ENCODE data around the gene CAPN1. TPM values are rescaled to one million over a fixed set of nuclear protein-coding genes. Genes with fewer than 3 reads are reported as not detected.

CAPN1 gene
- total and polyA plus RNA-seq, 9 of the 15 experiments (the other 6 are each of a cell fraction or from before 2014, with no cell fraction given): 3.5 to 199 (median 61.6) TPM

GRCh38 chr11:65170058-65170534, 11.6 kb upstream of the CAPN1 start, which contains the start of gene SPDYC (continued):
- TF ChIP-seq, protein P1, sequence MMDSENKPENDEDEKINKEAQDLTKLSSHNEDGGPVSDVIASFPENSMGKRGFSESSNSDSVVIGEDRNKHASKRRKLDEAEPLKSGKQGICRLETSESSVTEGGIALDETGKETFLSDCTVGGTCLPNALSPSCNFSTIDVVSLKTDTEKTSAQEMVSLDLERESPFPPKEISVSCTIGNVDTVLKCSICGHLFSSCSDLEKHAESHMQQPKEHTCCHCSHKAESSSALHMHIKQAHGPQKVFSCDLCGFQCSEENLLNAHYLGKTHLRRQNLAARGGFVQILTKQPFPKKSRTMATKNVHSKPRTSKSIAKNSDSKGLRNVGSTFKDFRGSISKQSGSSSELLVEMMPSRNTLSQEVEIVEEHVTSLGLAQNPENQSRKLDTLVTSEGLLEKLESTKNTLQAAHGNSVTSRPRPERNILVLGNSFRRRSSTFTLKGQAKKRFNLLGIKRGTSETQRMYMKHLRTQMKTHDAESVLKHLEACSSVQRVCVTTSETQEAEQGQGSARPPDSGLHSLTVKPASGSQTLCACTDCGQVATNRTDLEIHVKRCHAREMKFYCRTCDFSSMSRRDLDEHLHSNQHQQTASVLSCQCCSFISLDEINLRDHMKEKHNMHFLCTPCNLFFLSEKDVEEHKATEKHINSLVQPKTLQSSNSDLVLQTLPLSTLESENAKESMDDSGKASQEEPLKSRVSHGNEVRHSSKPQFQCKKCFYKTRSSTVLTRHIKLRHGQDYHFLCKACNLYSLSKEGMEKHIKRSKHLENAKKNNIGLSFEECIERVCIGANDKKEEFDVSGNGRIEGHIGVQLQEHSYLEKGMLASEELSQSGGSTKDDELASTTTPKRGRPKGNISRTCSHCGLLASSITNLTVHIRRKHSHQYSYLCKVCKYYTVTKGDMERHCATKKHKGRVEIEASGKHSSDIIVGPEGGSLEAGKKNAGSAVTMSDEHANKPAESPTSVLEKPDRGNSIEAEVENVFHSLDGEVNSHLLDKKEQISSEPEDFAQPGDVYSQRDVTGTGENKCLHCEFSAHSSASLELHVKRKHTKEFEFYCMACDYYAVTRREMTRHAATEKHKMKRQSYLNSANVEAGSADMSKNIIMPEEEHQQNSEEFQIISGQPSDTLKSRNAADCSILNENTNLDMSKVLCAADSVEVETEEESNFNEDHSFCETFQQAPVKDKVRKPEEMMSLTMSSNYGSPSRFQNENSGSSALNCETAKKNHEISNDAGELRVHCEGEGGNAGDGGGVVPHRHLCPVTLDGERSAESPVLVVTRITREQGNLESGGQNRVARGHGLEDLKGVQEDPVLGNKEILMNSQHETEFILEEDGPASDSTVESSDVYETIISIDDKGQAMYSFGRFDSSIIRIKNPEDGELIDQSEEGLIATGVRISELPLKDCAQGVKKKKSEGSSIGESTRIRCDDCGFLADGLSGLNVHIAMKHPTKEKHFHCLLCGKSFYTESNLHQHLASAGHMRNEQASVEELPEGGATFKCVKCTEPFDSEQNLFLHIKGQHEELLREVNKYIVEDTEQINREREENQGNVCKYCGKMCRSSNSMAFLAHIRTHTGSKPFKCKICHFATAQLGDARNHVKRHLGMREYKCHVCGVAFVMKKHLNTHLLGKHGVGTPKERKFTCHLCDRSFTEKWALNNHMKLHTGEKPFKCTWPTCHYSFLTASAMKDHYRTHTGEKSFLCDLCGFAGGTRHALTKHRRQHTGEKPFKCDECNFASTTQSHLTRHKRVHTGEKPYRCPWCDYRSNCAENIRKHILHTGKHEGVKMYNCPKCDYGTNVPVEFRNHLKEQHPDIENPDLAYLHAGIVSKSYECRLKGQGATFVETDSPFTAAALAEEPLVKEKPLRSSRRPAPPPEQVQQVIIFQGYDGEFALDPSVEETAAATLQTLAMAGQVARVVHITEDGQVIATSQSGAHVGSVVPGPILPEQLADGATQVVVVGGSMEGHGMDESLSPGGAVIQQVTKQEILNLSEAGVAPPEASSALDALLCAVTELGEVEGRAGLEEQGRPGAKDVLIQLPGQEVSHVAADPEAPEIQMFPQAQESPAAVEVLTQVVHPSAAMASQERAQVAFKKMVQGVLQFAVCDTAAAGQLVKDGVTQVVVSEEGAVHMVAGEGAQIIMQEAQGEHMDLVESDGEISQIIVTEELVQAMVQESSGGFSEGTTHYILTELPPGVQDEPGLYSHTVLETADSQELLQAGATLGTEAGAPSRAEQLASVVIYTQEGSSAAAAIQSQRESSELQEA (IDR thresholded peaks at IDR 0.05; ENCODE audit: low read depth): no peak
- TF ChIP-seq ETV6 (IDR thresholded peaks at IDR 0.05; ENCODE audit: borderline replicate concordance in 1 of 2, low read depth in 2 of 2, low read length in 1 of 2) (no peak), ETV6 (CRISPR knock-in tag; IDR thresholded peaks at IDR 0.05; ENCODE audit: borderline replicate concordance) (no peak), ZNF830 (CRISPR knock-in tag; IDR thresholded peaks at IDR 0.05) (peak; percentile 59; the same call in 1 of the 2 replicates), ZNF695 (CRISPR knock-in tag; IDR thresholded peaks at IDR 0.05) (no peak), HDGF (IDR thresholded peaks at IDR 0.05) (no peak), CEBPB (tag; IDR thresholded peaks at IDR 0.05) (no peak), ZNF143 (CRISPR knock-in tag; IDR thresholded peaks at IDR 0.05) (no peak), ZNF124 (CRISPR knock-in tag; IDR thresholded peaks at IDR 0.05) (no peak), ZNF12 (CRISPR knock-in tag; IDR thresholded peaks at IDR 0.05) (no peak), ZNF224 (CRISPR knock-in tag; IDR thresholded peaks at IDR 0.05) (no peak), RAD21 (CRISPR knock-in tag; conservative IDR thresholded peaks at IDR 0.05 in 1 of 2, IDR thresholded peaks at IDR 0.05 in 1 of 2) (no peak), ZBTB1 (CRISPR knock-in tag; IDR thresholded peaks at IDR 0.05; ENCODE audit: borderline replicate concordance, low read depth) (no peak), ZFP36 (IDR thresholded peaks at IDR 0.05; ENCODE audit: low read depth, low read length, partially characterized antibody) (no peak), NR4A1 (CRISPR knock-in tag; IDR thresholded peaks at IDR 0.05) (no peak), NR4A1 (tag; IDR thresholded peaks at IDR 0.05) (no peak; the same call in 1 of the 2 replicates), TCF7 (IDR thresholded peaks at IDR 0.05; ENCODE audit: borderline replicate concordance) (no peak), ELK1 (CRISPR knock-in tag; IDR thresholded peaks at IDR 0.05) (no peak), FOSL1 (tag; conservative IDR thresholded peaks at IDR 0.05) (no peak; the same call in 1 of the 2 replicates), PTTG1 (tag; IDR thresholded peaks at IDR 0.05; ENCODE audit: low read depth) (no peak), POLR2AphosphoS5 (IDR thresholded peaks at IDR 0.05; ENCODE audit: control insufficient read depth, insufficient read depth, low read depth, low read length) (peak; percentile 99)

All from K562 (cell line).